NCI-H1694 (cell line): ENCODE measurements around the gene TXNDC2.

Experiments
- DNase-seq: peaks from one replicate; lab custom pipeline; 2025; lab: John Stamatoyannopoulos, UW

TXNDC2 gene

GRCh38 chr18:9913526-9914333, 28.0 kb downstream of the TXNDC2 start, which contains the start of gene VAPA:
TSS of gene VAPA (plus strand) at chr18:9914016. CDS start at chr18:9914257, 241 bp downstream.
- DNase-seq, result peak; percentile 68

DNA sequence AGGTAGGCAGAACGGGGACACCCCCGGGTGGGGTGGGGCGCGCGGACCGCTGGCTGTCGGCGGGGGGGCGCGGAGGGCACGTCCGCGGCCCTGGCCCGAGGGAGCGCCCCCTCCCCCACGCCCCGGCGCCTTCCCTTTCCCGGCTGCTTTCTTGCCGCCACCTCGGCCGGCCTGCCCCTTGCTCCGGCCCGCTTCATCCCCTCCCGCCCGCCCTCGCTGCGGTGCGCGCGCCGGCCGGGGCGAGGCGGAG, 28.5 kb downstream of the TXNDC2 start:
- no peak for DNase-seq

DNA sequence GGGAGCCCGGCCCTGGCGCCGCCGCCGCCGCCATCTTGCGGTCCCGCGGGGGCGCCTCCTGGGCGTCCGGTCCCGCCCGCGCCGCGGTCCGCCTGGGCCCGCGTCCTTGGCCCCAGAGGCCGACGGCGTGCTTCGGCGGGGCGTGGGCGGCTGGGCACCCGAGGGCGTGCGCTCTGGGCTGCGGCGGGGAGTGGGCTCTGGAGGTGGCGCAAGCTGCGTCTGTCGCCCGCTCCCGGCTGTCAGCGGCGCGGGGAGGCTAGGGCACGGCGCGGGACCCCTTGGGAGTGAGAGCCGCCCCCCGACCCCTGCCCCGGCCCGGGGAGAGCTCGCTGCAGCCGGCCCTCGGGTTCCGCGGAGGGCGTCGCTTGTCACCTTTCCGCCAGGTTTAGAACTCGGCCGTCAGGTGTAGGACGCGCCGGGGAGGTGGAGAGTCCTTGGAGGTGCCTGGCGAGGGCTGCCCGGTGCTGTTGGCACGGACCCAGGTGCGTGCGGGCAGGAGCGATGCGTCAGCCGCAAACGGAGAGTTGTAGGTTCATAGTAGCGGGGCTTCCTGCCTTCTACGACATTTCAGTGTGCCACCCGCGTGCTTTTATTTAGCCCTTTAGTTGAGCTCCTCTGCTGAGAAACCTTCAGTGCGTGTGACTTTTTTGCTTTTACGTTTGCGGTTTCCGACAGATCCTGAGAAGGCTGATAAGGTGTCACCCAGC, 29.0 kb downstream of the TXNDC2 start:
- DNase-seq, result peak; percentile 11

- DNase-seq, result no peak
These were observed 29.7 kb downstream of the TXNDC2 start for GRCh38 chr18:9915291-9916076.

GRCh38 chr18:9916077-9916639, 30.4 kb downstream of the TXNDC2 start:
- DNase-seq, result no peak

DNA sequence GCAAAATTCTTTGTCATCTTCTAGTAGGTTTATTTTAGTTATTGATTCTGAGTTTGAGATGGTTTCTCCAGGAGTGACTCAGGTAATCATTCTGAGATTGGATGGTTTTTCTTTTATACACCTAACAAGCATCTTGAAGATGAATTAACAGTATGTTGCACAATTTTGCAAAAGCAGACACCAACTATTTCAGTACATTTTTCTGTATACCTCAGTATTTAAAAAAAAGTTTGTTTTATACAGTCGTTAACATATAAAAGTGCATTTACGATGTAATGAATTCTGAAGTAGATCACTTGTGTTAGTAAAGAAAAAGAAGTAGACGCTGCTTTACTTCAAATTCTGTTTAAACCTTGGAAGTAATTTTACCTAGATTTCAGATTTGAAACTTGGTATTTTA, 31.0 kb downstream of the TXNDC2 start:
- no peak for DNase-seq

DNA sequence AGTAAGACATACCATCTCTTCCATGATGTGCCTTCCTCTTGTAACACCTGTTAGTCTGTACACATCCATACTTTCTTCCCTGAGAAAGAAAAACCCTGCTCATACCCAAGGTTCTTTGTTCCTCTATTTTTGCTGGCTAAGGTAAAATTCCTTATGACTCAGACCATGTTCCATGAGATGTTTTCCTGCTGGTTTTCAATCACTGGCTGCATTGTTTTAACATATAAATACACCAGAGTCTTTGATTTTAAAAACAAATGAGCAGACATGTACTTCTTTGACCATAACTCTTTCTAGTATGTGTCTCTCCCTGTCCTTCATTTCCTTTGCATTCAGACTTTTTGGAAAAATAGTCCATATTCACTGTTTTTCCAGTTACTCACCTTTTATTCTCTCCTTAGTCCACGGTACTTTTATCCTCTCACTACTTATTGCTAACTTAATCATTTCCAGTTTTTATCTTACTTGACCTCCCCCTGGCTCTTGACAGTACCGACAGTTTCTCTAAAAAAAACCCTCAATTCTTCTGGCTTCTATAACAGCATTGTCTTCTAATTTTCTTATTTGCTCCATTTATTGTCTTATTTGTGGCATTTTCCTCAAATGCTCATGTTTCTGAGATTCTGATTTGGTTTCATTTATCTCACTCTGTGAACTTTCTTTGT, 32.4 kb downstream of the TXNDC2 start:
- DNase-seq, result no peak

GRCh38 chr18:9919564-9920232, 33.9 kb downstream of the TXNDC2 start:
- DNase-seq, result no peak

DNA sequence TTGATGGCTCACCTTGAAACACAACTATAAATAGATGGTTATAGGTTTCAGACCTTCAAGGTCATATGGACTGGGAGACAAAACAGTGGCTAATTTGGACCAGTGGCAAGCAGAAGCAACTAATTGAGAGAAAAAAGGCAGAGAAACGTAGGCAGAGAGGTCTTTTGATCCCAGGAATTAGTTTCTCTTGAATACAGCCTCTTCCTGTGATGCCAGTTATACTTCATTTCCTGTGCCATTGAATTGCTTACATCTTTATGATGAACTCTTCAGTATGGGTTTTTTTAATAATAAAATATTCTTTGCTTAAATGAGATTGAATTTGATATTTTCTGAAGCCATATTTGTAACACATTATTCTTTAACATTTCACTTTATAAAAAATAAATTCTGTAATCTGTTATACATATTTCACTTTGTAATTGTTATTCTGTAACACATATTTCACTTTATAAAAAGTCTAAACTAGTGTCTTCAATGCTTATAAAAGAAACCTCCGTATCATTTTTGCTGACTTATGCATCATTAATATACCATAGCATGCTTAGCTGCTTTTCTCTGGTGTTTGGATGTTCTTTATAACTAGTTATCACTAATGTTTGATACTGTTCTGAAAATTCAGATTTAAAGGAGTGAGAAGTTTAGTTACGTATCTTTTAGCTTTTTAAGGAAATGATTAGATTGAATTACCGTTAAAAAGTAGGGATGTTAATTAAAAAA, 37.0 kb downstream of the TXNDC2 start:
- DNase-seq, result no peak

- DNase-seq, result no peak
These were observed 38.7 kb downstream of the TXNDC2 start for GRCh38 chr18:9924371-9924943.

DNA sequence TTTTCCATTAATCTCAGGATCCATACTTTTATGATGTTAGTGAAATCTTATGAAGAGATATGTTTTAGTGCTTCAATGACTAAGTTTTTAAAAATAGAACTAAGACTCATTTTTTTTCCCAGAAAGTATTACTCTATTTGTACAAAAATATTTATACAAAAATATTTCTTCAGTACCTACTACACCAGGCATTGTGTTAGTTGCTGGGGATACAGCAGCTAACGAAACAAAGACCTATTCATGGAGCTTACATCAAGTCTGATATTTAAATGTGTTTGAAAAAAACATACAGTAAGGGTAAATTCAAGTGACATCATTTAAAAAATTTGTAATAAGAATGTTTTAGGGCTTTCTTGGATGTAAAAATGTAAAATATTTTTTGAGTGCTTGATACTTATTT, 39.6 kb downstream of the TXNDC2 start:
- DNase-seq, result no peak

DNA sequence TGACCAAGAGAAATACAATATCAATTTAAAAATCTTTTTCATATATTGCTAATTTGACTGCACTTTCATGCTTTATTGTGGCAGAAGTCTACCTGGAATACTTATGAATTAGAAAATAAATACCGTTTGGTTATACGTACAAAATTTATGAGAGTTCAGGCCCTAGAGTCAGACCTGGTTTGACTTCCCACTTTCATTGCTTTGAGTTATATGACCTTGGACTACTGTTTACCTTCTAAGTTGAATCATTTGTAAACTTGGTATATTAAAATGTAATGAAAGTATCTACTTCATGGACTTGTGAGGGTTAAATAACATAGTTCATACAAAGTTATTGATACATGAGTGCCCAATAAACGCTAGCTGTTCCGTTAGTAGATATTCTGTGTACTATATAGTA, 40.0 kb downstream of the TXNDC2 start:
- DNase-seq, result no peak

DNA sequence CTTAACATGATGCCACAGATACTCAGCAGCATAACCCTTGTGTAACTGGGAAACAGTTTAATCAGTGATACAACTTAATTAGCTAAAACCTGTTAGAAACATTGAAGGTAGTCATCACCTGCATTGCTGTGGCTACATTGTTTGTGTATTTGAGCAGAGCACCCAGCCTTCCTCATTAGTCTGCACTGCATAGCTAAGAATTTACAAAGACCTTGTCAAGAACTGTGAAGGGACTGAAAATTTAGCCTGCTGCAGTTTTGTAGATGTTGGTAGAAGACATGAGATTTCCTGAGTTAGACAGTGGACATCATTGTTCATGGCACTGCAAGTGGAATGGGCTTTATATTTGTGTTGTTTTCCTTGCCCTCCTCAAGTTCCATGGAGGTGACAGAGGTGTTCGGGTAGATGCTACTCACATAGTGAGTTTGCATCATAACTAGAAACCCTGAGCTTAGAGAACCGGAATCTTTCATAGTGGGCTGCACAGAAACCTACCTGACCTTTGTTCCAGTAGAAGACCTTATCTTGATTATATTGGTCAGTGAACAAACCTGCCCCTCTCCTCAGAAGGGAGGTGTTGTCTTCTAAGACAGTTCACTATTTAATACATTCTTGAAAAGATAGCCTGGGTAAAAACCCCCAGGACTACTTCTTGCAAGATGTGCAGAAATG, 40.6 kb downstream of the TXNDC2 start:
- no peak for DNase-seq

- no peak for DNase-seq
These were observed 41.2 kb downstream of the TXNDC2 start for GRCh38 chr18:9926977-9927376.

DNA sequence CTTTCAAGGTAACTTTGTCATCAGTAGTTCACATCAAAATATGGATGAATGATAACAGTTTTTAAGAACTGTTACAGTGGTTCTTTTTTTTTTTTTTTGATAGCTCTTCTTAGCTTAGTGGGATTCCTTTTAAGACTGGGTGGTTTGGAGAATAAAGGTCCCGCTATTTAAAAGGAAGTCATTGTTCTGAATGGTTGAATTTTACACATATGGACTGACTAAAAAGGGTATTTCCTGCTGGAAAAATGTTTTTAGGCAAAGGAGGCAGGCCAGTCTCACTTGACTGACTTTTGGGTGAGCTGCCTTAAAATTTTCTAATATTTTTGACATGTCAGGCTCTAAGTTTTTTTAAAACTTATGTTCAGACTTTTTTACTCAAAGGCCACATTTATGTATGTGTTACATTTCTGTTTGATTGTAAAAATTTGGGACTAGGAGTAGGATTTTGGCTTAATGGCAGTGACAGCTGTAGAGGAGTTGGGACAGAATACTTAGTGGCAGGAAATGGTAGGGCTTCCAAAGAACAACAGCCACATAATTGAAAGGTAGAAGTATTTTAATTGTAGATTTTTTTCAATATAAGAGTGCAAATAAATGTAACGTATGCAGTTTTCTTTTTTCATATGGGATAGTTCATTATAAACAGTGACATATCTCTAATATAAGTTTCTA, 41.8 kb downstream of the TXNDC2 start:
- DNase-seq, result no peak

- no peak for DNase-seq
These were observed 43.0 kb downstream of the TXNDC2 start for GRCh38 chr18:9928646-9929259.

DNA sequence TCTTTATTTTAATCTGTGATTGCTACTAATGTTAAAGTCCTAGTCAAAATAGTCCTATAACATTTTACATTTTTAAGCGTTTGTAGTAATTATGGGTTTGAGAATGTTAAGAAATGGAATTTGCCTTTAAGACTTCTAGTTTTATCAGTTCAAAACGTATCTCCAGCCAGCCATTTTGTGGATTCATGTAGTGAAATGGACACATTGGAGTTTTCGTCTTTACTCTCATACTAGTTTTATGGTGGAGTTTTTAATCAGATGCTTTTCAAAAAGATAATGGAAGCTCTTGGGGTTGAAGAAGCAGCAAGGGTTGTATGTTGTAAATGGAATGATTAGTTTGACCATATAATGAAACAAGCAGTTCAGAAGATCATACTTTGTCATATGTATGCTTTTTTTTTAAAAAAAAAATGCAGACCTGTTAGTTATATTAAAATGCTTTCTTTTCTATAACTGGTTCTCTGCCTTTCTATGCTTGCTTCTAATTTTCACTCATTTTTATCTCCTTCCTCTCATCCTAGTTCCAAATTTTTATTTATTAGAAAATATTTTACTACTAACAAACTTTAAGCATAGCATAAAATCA, 44.6 kb downstream of the TXNDC2 start:
- DNase-seq, result no peak

GRCh38 chr18:9931146-9931545, 45.4 kb downstream of the TXNDC2 start:
- DNase-seq, result no peak

DNA sequence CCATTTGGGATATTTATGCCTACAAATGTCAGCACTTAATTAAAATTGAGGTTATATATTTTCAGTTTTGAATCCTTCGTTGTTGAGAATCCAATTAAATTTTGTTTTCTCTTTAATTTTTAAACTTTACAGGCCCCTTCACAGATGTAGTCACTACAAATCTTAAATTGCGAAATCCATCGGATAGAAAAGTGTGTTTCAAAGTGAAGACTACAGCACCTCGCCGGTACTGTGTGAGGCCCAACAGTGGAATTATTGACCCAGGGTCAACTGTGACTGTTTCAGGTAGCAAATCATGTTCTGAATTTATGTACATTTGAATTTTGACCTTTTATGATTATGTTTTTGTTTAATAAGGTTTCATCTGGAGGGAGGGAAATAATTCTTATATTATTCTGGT, 45.9 kb downstream of the TXNDC2 start:
- no peak for DNase-seq
